Mesenchymal stem cell (in vitro differentiated cells and primary cell): Measurements from ENCODE around the gene TECPR1.

Experiments
- DNase-seq: peaks from one replicate; pipeline ENCODE4 v3.0.0-alpha.2; 2013
- H2AFZ ChIP-seq: one replicate; pipeline ENCODE4 v1.6.1; 2013; ENCODE audit warnings: low read depth, mild to moderate bottlenecking, control low read depth, inconsistent platforms, low read length, moderate library complexity
- H2AK5ac ChIP-seq: 2 replicates; pipeline ENCODE4 v1.6.1; 2013; ENCODE audit warnings: low read length, moderate library complexity, mild to moderate bottlenecking, inconsistent platforms; ENCODE audit not compliant: severe bottlenecking
- H2BK120ac ChIP-seq: one replicate; pipeline ENCODE4 v1.6.1; 2013; ENCODE audit warnings: low read depth, mild to moderate bottlenecking, inconsistent platforms, low read length, moderate library complexity
- H2BK12ac ChIP-seq, 2 experiments: one replicate each; pipeline ENCODE4 v1.6.1; 2013; ENCODE audit warnings: inconsistent platforms in 2 of 2, low read length in 2 of 2, mild to moderate bottlenecking in 2 of 2, moderate library complexity in 2 of 2, control low read depth in 1 of 2
- H2BK15ac ChIP-seq: one replicate; pipeline ENCODE4 v1.6.1; 2013; ENCODE audit warnings: mild to moderate bottlenecking, low read depth, inconsistent platforms; ENCODE audit not compliant: poor library complexity, severe bottlenecking
- H2BK5ac ChIP-seq: 2 replicates; pipeline ENCODE4 v1.6.1; 2013; ENCODE audit warnings: low read depth, mild to moderate bottlenecking, low read length, control low read depth, inconsistent platforms; ENCODE audit not compliant: poor library complexity, severe bottlenecking
- H3K14ac ChIP-seq, 2 experiments: one replicate each; pipeline ENCODE4 v1.6.1; 2013; ENCODE audit warnings: inconsistent platforms in 2 of 2, low read length in 2 of 2, control low read depth in 1 of 2, mild to moderate bottlenecking in 1 of 2, moderate library complexity in 1 of 2
- H3K18ac ChIP-seq, 2 experiments: one replicate each; pipeline ENCODE4 v1.6.1; 2013; ENCODE audit warnings: inconsistent platforms in 2 of 2, low read length in 2 of 2, control low read depth in 1 of 2, low read depth in 1 of 2, mild to moderate bottlenecking in 1 of 2
- H3K23ac ChIP-seq, 2 experiments: one replicate each; pipeline ENCODE4 v1.6.1; 2013; ENCODE audit warnings: inconsistent platforms in 2 of 2, low read length in 2 of 2, mild to moderate bottlenecking in 2 of 2, moderate library complexity in 2 of 2, control low read depth in 1 of 2
- H3K27ac ChIP-seq: 2 replicates; pipeline ENCODE4 v1.5.1; 2013; ENCODE audit warnings: mild to moderate bottlenecking, moderate library complexity, low read length, control low read depth, inconsistent platforms; ENCODE audit not compliant: poor library complexity, severe bottlenecking
- H3K27me3 ChIP-seq, 2 experiments: 2 replicates each; pipeline versions ENCODE4 v1.6.1 to v1.7.0; 2013; ENCODE audit warnings: low read length in 2 of 2, mild to moderate bottlenecking in 2 of 2, moderate library complexity in 2 of 2, control low read depth in 1 of 2, inconsistent platforms in 1 of 2; ENCODE audit not compliant: control insufficient read depth in 1 of 2, insufficient read depth in 1 of 2
- H3K36me3 ChIP-seq, 2 experiments: 2 replicates each; pipeline versions ENCODE4 v1.6.1 to v1.7.0; 2013; ENCODE audit warnings: low read length in 2 of 2, control low read depth in 1 of 2, inconsistent platforms in 1 of 2, low read depth in 1 of 2, mild to moderate bottlenecking in 1 of 2; ENCODE audit not compliant: insufficient read depth in 2 of 2, control insufficient read depth in 1 of 2
- H3K4ac ChIP-seq, 2 experiments: one replicate each; pipeline ENCODE4 v1.6.1; 2013; ENCODE audit warnings: inconsistent platforms in 2 of 2, low read length in 2 of 2, mild to moderate bottlenecking in 2 of 2, moderate library complexity in 2 of 2, control low read depth in 1 of 2, low read depth in 1 of 2
- H3K4me1 ChIP-seq: 2 replicates; pipeline ENCODE4 v1.6.1; 2013; ENCODE audit warnings: low read depth, low read length, control low read depth; ENCODE audit not compliant: control insufficient read depth, insufficient read depth
- H3K4me2 ChIP-seq: 2 replicates; pipeline ENCODE4 v1.6.1; 2013; ENCODE audit warnings: low read length, mild to moderate bottlenecking, inconsistent platforms; ENCODE audit not compliant: poor library complexity, severe bottlenecking
- H3K4me3 ChIP-seq, 2 experiments: 2 replicates each; pipeline versions ENCODE4 v1.5.1 to v1.7.0; 2013; ENCODE audit warnings: low read length in 2 of 2, mild to moderate bottlenecking in 2 of 2, control low read depth in 1 of 2, low read depth in 1 of 2; ENCODE audit not compliant: insufficient read depth in 1 of 2
- H3K79me1 ChIP-seq: replicated peaks from 2 replicates; pipeline ENCODE4 v1.6.1; 2013; ENCODE audit warnings: mild to moderate bottlenecking, control low read depth, low read length, inconsistent platforms; ENCODE audit not compliant: poor library complexity, severe bottlenecking
- H3K9ac ChIP-seq: 2 replicates; pipeline ENCODE4 v1.7.0; 2013; ENCODE audit warnings: mild to moderate bottlenecking, low read length, moderate library complexity
- H3K9me3 ChIP-seq: 2 replicates; pipeline ENCODE4 v1.7.0; 2013; ENCODE audit warnings: mild to moderate bottlenecking, low read length; ENCODE audit not compliant: control insufficient read depth
- H4K8ac ChIP-seq: one replicate; pipeline ENCODE4 v1.6.1; 2013; ENCODE audit warnings: inconsistent platforms, mild to moderate bottlenecking, low read length, moderate library complexity
- H4K91ac ChIP-seq: one replicate; pipeline ENCODE4 v1.6.1; 2013; ENCODE audit warnings: mild to moderate bottlenecking, low read length, inconsistent platforms
- WGBS: methylation state at CpG from one replicate; pipeline ENCODE4 v1.1.7; 2013; ENCODE audit warnings: mixed read lengths; 5-methylcytosine and 5-hydroxymethylcytosine counted together

TECPR1 gene

GRCh38 chr7:98286093-98286539, 34.1 kb upstream of the TECPR1 start:
- Histone ChIP-seq H2AFZ (no peak overlapping the region), H3K9me3 (no peaks in the 10 kb centered on the region), H4K91ac (peak overlapping the region; percentile 40), H3K36me3 (peaks cover 58 to 63% of the 10 kb centered on the region in 2 experiments), H2AK5ac (peak overlapping the region; percentile 60), H4K8ac (peak overlapping the region; percentile 92), H3K27ac (peak overlapping the region; percentile 13), H3K4me1 (peaks cover 57% of the 10 kb centered on the region), H3K4me3 (peak overlapping the region in 1 of 2 experiments; percentile 91), H3K4me2 (peak overlapping the region; percentile 6), H3K4ac (peak overlapping the region; percentile 6 to 87), H3K14ac (peak overlapping the region in 1 of 2 experiments; percentile 81), H2BK15ac (no peak overlapping the region), H2BK120ac (peak overlapping the region; percentile 71), H3K18ac (peak overlapping the region; percentile 76 to 77), H2BK5ac (no peak overlapping the region), H3K23ac (peak overlapping the region in 1 of 2 experiments; percentile 5), H2BK12ac (peak overlapping the region in 1 of 2 experiments; percentile 52), H3K79me1 (peaks cover 2% of the 10 kb centered on the region), H3K27me3 (no peaks in the 10 kb centered on the region), H3K9ac (peak overlapping the region; percentile 95)
- peak; percentile 76 for DNase-seq
- WGBS, result 21% methylated on average over 14 of the region's 14 CpGs

- no peak for DNase-seq
- H2BK12ac ChIP-seq, result peak overlapping the region in 1 of 2 experiments; percentile 82
- peaks cover 2% of the 10 kb centered on the region for H3K79me1 ChIP-seq
- H3K36me3 ChIP-seq, result peaks cover 52 to 56% of the 10 kb centered on the region in 2 experiments
- H2BK120ac ChIP-seq, result peak overlapping the region; percentile 71
- peaks cover 60% of the 10 kb centered on the region for H3K4me1 ChIP-seq
- 85% methylated on average over 20 of the region's 21 CpGs for WGBS
- peak overlapping the region; percentile 71 for H3K4me2 ChIP-seq
- no peaks in the 10 kb centered on the region for H3K9me3 ChIP-seq
- peak overlapping the region in 1 of 2 experiments; percentile 81 for H3K14ac ChIP-seq
- no peaks in the 10 kb centered on the region for H3K27me3 ChIP-seq
- peak overlapping the region; percentile 40 for H4K91ac ChIP-seq
- H4K8ac ChIP-seq, result peak overlapping the region; percentile 92
- no peak overlapping the region for H2AFZ ChIP-seq
- peak overlapping the region; percentile 72 for H2AK5ac ChIP-seq
- H3K4me3 ChIP-seq, result peak overlapping the region in 1 of 2 experiments; percentile 91
- H3K9ac ChIP-seq, result peak overlapping the region; percentile 95
- peak overlapping the region; percentile 39 for H2BK5ac ChIP-seq
- H3K23ac ChIP-seq, result peak overlapping the region in 1 of 2 experiments; percentile 5
- peak overlapping the region; percentile 44 for H2BK15ac ChIP-seq
- H3K18ac ChIP-seq, result peak overlapping the region; percentile 77 to 96
- H3K4ac ChIP-seq, result peak overlapping the region; percentile 83 to 91
- peak overlapping the region; percentile 69 for H3K27ac ChIP-seq
These were observed 33.4 kb upstream of the TECPR1 start for GRCh38 chr7:98285157-98286092.

GRCh38 chr7:98284335-98285036, 32.5 kb upstream of the TECPR1 start:
- Histone ChIP-seq H3K4me2 (peak overlapping the region; percentile 71), H4K91ac (peak overlapping the region; percentile 98), H2AK5ac (peak overlapping the region; percentile 72), H2BK12ac (peak overlapping the region; percentile 79 to 82), H3K4me1 (peaks cover 58% of the 10 kb centered on the region), H3K23ac (peak overlapping the region; percentile 53 to 83), H2BK5ac (peak overlapping the region; percentile 39), H4K8ac (peak overlapping the region; percentile 93), H3K4ac (peak overlapping the region; percentile 83 to 91), H2AFZ (no peak overlapping the region), H3K36me3 (peaks cover 47 to 51% of the 10 kb centered on the region in 2 experiments), H3K4me3 (peak overlapping the region; percentile 30 to 91), H2BK15ac (no peak overlapping the region), H3K9ac (peak overlapping the region; percentile 95), H3K27ac (peak overlapping the region; percentile 69), H3K79me1 (peaks cover 2% of the 10 kb centered on the region), H3K18ac (peak overlapping the region; percentile 89 to 96), H2BK120ac (peak overlapping the region; percentile 52), H3K14ac (peak overlapping the region in 1 of 2 experiments; percentile 64), H3K27me3 (no peaks in the 10 kb centered on the region), H3K9me3 (no peaks in the 10 kb centered on the region)
- 36% methylated on average over 20 of the region's 20 CpGs for WGBS
- DNase-seq, result peak; percentile 70
